ENCODE results near the gene EIF3L.

Gene EIF3L

DNA sequence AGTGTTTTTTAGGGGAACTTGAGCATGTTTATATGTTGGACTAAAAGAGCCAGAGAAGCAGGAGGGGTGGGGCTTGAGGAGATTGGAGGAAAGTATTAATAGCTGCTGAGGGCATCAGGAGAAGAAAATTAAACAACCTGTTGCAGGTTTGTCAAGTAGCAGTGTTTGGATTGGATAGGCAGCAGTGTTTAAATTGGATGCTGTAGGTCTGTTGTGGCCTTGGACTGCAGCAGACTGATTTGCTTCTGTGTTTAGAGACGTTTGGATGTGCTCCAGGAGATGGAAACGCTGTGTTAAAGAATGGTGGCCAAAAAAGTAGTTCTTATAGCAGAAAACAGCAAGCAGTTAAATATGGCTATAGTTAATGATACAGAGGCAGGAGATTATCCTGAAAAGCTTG is 5.7 kb downstream of the EIF3L start:
- DNase-seq (ENCODE audit: low read depth, low spot score), result no peak

DNA sequence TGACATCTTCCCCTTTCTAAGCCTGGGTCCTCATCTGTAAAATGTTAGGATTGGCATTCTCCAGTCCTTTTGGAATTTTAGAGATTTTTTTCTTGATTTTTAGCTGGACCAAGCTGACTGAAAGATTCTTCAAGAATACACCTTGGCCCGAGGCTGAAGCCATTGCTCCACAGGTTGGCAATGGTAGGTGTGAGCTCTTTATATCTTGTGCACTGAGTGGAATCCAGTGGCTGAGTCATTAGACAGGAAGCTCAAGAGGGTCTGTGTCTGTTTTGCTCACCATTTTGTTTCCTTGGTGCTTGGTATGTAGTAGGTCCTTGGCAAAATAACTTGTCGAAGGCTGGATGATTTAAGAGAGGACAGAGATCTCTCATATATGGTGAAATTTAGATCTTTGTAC is 6.2 kb downstream of the EIF3L start:
- no peak for DNase-seq (ENCODE audit: low read depth, low spot score)

- DNase-seq (ENCODE audit: low read depth, low spot score), result no peak
Measured at GRCh38 chr22:37860796-37861421, 11.7 kb downstream of the EIF3L start.

DNA sequence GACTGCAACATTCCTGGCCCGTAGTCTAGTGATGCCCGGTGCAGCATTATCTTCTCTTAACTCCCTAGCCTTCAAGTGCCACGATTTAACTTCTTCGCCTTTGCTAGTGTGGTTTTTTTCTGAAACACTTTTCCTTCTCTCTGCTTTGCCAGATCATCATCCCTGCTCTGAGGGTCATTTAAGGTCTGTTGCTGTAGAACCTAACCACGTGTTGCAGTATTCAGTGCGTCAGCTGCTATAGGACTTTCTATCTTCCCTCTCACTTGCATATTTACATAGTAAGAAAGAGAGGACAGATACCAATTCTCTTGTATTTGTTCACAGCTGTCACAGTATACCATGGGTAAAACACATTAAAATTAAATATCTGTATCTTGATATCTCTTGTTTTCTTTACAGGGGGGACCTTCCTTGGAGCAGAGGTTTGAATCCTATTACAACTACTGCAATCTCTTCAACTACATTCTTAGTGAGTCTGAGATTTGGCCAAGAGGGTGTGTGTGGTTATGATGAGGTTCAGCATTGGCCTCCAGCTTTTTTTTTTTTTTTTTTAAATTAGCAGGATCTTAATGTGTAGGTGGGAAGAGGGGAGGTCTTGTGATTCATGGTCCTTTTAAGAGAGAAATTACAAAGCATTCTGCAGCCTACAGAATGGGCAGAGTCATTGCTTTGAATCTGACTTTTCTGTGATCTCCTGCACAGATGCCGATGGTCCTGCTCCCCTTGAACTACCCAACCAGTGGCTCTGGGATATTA is 13.5 kb downstream of the EIF3L start:
- no peak for DNase-seq (ENCODE audit: low read depth, low spot score)

DNA sequence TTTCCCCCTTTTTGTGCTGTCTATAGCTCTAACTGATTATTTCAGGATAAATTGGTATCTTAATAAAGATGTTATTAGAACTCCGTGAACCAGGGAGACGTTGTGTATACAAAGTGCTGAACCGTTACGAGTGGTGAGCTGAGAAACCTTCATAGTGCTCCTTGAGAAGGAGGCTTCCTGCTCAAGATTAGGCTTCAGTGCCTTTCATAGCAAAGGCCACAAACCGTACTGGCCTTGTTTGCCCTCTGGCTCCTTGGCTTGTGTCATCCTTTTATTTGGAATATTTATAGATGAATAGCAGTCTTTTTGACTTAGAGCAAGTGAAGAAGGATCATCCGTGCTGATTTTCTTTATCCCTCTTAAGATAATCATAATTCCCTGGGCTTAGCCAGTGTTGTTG is 16.3 kb downstream of the EIF3L start:
- DNase-seq (ENCODE audit: low read depth, low spot score), result no peak

DNA sequence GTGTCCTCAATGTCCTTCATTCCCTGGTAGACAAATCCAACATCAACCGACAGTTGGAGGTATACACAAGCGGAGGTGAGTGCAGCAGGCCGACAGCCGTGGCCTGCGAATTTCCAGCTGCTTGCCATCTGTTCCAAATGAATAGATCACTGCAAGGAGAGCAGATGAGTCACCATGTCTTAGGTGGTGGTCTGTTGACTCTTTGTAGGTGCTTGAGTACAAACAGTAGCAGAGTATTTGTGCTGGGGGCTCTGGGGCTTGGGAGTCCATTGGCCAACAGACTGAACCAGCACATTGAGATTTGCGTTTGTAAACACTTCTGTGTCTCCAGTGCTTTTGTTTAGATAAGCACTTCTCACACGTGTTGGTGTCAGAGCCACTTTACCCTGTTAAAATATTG is 21.1 kb downstream of the EIF3L start:
- DNase-seq (ENCODE audit: low read depth, low spot score), result no peak

DNA sequence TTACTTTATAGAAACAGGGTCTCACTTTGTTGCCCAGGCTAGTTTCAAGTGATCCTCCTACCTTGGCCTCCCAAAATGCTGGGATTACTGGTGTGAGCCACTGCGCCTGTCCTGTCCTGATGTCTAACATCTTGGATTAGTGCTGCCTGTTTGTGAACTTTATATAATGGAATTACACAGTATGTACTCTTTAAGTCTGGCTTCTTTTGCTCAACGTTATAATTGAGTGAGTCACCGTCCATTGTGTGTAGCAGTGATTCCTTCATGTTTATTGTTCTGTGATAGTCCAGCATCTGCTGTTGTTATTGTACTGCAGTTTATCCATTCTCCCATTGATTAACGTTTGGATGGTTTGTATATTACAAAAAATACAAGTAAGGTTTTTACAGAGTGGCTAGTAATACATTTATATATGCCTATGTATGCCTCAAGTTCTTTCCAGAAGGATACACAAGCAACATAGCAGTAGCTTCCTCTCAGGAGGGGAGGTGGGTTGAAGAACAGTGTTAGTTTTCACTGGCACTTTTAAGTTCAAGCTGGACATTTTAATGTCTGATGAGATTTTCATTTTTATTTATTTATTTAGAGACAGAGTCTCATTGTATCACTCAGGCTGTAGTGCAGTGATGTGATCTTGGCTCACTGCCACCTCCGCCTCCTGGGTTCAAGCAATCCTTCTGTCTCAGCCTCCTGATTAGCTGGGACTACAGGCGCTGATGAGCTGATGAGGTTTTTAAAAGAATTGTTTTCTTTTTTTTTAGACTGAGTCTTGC is 31.6 kb downstream of the EIF3L start:
- DNase-seq (ENCODE audit: low read depth, low spot score), result no peak

DNA sequence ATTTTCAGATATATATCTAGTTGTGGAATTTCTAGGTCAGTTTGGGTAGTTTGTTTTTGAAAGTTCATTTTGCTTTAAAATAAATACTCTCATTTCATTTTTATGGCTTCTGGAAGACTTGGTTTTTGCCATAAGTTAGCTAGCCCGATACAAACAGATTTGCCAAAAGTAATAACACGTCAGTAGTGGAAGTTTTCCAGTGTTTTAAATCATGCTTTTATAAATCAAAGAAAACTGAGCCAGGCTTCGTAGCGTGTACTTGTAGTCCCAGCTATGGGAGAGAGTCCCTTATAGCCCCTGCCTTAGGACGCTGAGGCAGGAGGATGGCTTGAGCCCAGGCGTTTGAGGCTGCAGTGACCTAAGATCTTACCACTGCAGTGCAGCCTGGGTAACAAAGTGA is 35.2 kb downstream of the EIF3L start:
- no peak for DNase-seq (ENCODE audit: low read depth, low spot score)

GRCh38 chr22:37887584-37888378 is 38.6 kb downstream of the EIF3L start:
- DNase-seq (ENCODE audit: low read depth, low spot score), result no peak

- no peak for DNase-seq (ENCODE audit: low read depth, low spot score)
Measured at GRCh38 chr22:37891926-37892325, 42.7 kb downstream of the EIF3L start.

DNA sequence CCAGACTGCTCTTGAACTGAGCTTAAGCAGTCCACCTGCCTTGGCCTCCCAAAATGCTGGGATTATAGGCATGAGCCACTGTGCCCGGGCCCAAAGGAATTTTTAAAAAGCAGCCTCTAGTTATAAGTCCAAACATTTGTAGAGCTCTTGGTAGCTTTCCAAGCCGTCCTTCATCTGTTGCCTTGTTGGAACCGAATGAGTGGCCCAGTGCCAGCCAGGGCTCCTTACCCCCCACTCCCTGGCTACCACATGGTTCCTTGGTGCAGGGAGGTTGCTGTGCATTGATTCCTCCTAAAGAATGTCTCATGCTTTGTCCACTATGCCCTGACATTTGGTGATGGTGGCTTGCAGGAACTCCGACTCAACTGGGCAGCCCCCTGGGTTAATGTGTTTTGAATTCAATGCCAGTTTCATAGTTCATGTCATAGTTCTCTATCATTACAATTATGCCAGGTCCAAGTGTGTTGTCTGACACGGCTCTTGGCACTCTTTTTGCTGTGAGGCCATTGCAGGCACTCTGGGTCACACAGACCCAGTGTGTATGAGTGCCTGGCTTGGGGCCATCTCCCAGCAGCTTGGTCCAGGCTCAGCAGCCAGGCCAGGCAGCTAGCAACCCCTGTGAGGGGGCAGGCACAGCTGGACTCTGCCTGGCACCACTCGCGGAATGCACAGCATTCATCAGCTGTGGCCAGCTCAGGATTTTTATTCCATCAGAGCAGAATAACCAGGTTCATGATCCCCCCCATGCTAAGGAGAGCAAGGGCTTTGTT is 43.5 kb downstream of the EIF3L start:
- DNase-seq (ENCODE audit: low read depth, low spot score), result no peak

- DNase-seq (ENCODE audit: low read depth, low spot score), result no peak
Measured at GRCh38 chr22:37893583-37893983, 44.4 kb downstream of the EIF3L start.

DNA sequence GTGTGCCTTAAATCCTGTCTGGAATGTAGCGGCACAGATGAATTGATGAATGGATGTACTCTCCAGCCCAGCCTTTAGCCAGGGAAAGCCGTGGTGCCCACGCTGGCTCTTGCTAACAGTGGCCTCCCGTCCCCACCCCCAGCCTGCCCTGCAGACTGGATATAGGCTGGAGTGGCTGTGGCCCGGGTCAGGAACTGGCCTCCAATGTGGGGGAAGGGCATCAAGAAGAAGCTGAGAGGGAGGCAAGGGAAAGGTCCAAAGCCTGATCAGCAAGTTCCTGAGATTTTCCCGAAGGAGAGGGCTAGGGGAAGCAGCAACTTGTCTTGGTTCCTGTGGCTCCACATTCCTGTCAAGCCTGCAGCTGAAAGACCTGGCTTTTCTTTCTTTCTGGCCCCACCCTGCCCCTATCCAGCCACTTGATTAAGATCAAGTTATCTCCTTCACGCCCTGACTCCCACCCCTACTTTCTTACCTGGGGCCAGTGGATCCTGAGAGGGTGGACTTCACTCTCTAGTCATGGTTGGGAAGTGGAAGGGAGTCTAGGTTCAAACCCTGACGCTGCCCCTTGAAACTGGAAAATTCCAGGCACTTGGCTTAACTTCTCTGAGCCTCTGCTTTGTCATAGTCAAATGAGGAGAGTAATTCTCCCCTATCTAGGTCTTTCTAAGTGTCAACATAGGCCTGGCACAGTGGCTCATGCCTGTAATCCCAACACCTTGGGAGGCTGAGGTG is 45.9 kb downstream of the EIF3L start:
- peak; percentile 72 for DNase-seq (ENCODE audit: low read depth, low spot score)

GRCh38 chr22:37896181-37896592 is 47.0 kb downstream of the EIF3L start:
- DNase-seq (ENCODE audit: low read depth, low spot score), result no peak

DNA sequence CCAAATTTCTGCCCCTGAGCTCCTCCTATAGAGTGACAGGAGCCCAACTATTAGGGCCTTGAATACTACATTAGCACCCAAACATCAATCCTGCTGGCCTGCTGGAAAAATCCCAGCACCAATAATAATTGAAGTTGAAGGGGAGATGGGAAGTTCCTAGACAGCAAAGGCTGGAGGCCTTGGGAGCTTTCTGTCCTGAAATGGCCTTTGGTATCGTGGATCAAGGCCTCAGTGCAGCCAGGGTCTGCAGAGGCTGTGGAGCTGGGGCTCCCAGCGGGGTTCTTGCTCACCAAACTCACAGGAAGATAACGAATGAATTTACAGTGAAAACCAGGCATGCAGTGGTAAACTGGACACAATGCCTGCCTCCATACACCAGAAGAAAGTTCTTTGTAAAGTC is 47.7 kb downstream of the EIF3L start:
- no peak for DNase-seq (ENCODE audit: low read depth, low spot score)

GRCh38 chr22:37897807-37898206 is 48.6 kb downstream of the EIF3L start:
- no peak for DNase-seq (ENCODE audit: low read depth, low spot score)

- no peak for DNase-seq (ENCODE audit: low read depth, low spot score)
Measured at GRCh38 chr22:37898441-37899181, 49.4 kb downstream of the EIF3L start.

DNA sequence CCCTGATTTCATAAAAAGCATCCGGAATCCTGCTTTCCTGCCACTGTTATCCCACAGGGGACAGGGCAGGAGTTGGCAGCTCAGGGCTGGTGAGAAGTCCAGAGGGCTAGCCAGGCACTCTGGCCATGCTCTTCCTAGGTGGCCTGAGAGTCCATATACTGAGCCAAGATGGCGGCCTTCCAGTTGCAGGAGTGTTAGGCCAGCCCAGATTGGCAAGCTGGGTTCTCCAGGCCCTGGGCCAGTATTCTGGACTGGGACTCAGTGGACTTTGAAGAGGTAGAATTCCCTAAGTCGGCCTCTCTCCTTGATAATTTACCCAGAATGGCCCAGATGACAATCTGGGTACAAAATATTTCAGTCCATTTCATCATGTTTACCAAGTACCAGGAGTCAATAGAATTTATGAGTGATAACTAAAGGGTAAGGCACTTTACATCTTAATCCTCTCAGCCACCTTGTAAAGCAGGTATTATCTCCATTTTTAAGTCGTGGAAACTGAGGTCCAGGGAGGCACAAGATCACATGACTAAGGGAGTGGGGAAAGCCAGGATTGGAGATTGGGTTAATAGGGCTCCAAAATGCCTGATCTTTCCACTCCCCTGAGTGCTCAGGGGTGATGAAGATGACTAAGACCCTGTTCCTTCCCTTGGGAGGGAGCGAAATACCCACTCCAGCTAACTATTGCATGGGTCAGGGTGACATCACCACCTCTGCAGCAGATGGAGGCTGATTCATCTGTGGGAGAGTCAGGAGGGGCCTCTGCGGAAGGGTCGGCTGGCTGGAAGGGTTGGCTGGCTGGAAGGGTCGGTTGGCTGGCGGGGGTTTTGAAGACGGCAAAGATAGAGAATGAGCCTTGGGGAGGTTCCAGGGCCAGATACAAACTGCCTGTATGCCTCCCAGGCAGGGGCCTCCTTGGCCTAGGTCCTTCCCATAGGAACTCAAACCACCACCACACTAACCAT is 55.6 kb downstream of the EIF3L start:
- no peak for DNase-seq (ENCODE audit: low read depth, low spot score)
